SU-DHL-6 (cell line): Measurements from ENCODE around the gene ITPKB.

Source experiments
- EZH2phosphoT487 ChIP-seq: fragments of 200-600 bp; sonication (generic), shearing (Covaris generic); conservative IDR thresholded peaks from 2 replicates; pipeline ENCODE4 v1.6.1; 2018; ENCODE audit warnings: mild to moderate bottlenecking, antibody characterized with exemption, low read length, moderate library complexity, mixed read lengths
- TF ChIP-seq, protein P1 (sequence below): fragments of 200-600 bp; sonication (generic); IDR thresholded peaks from one replicate; pipeline ENCODE4 v1.5.1; 2017; ENCODE audit warnings: antibody characterized with exemption, mild to moderate bottlenecking, low read length, moderate library complexity; ENCODE audit not compliant: insufficient read depth, poor library complexity, severe bottlenecking

DNA sequence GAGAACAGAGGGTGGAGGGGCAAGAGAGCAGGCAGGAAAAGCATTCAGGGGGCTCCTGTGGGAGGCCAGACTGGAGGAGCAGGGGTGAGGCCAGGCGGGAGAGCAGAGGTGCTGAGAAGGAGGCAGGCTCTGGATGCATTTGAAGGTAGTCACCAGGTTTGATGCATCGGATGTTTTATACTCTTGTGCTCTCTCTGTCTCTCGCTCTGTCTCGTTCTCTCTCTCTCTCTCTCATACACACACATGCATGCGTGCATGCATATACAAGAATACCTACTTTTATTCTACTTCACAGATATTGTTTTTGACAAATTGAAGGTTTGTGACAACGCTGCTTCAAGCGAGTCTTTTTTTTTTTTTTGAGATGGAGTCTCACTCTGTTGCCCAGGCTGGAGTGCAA is 15.0 kb upstream of the ITPKB start:
- TF ChIP-seq, protein P1, sequence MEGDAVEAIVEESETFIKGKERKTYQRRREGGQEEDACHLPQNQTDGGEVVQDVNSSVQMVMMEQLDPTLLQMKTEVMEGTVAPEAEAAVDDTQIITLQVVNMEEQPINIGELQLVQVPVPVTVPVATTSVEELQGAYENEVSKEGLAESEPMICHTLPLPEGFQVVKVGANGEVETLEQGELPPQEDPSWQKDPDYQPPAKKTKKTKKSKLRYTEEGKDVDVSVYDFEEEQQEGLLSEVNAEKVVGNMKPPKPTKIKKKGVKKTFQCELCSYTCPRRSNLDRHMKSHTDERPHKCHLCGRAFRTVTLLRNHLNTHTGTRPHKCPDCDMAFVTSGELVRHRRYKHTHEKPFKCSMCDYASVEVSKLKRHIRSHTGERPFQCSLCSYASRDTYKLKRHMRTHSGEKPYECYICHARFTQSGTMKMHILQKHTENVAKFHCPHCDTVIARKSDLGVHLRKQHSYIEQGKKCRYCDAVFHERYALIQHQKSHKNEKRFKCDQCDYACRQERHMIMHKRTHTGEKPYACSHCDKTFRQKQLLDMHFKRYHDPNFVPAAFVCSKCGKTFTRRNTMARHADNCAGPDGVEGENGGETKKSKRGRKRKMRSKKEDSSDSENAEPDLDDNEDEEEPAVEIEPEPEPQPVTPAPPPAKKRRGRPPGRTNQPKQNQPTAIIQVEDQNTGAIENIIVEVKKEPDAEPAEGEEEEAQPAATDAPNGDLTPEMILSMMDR: no peak
- no peak for TF ChIP-seq EZH2phosphoT487
